Measurements from ENCODE around the gene MRPL53.
"Not testable (repeated sequence)": the region's sequence is repeated elsewhere in the genome, so short reads cannot be mapped to it uniquely, and the experiment has no call there.

The MRPL53 gene

GRCh38 chr2:74502147-74502719, 29.8 kb upstream of the MRPL53 start:
- DNase-seq: no peak

- no peak for DNase-seq
These were observed 29.0 kb upstream of the MRPL53 start for GRCh38 chr2:74501335-74502071.

- no peak for DNase-seq
These were observed 28.1 kb upstream of the MRPL53 start for GRCh38 chr2:74500578-74500946.

GRCh38 chr2:74499940-74500577, 27.6 kb upstream of the MRPL53 start:
- DNase-seq: no peak

GRCh38 chr2:74499267-74499939, 26.9 kb upstream of the MRPL53 start, which contains the start of gene LBX2:
Gene LBX2 (minus strand): TSS chr2:74499603. CDS start chr2:74499537, 66 bp downstream.
- no peak for DNase-seq

GRCh38 chr2:74498500-74499266, 26.2 kb upstream of the MRPL53 start:
- DNase-seq: no peak

- DNase-seq: no peak
These were observed 25.5 kb upstream of the MRPL53 start for GRCh38 chr2:74497777-74498499.

GRCh38 chr2:74496997-74497776, 24.7 kb upstream of the MRPL53 start:
- DNase-seq: no peak

GRCh38 chr2:74495440-74495839, 23.0 kb upstream of the MRPL53 start:
- no peak for DNase-seq

GRCh38 chr2:74493546-74493945, 21.1 kb upstream of the MRPL53 start:
- no peak for DNase-seq

GRCh38 chr2:74491648-74492544, 19.4 kb upstream of the MRPL53 start:
- no peak for DNase-seq

GRCh38 chr2:74489906-74490305, 17.4 kb upstream of the MRPL53 start:
- DNase-seq: no peak

- no peak for DNase-seq
These were observed 16.4 kb upstream of the MRPL53 start for GRCh38 chr2:74488643-74489481.

GRCh38 chr2:74486141-74486540, 13.7 kb upstream of the MRPL53 start:
- no peak for DNase-seq

- not testable (repeated sequence) for DNase-seq
These were observed 11.2 kb upstream of the MRPL53 start for GRCh38 chr2:74483675-74484164.

GRCh38 chr2:74482801-74483674, 10.6 kb upstream of the MRPL53 start, which contains the start of the genes CCDC142 and TTC31:
Gene CCDC142 (minus strand): TSS chr2:74482998. CDS start chr2:74482837, 161 bp downstream.
Gene TTC31 (plus strand): TSS chr2:74483081. CDS start chr2:74483096, 15 bp downstream.
- peak; percentile 87 for DNase-seq

- DNase-seq: no peak
These were observed 9.7 kb upstream of the MRPL53 start for GRCh38 chr2:74481961-74482800.
